Caco-2 (cell line): Measurements from ENCODE around the gene STXBP1. TPM values are rescaled to one million over a fixed set of nuclear protein-coding genes. Genes with fewer than 3 reads are reported as not detected.
A peak's percentile ranks its signal among the peaks of the same experiment; 100 is the strongest.

Source experiments
- BruUV-seq: library from RNA; stranded (reverse); fragments of 400-500 nt; replicated peaks from 2 replicates; lab custom pipeline; 2021; lab: Mats Ljungman, UMichigan
- CTCF ChIA-PET: fragments of 300-600 bp; sonication (Branson Sonifier 250); formaldehyde crosslinking; loops from one replicate; lab custom pipeline; 2022; ENCODE audit warnings: antibody characterized with exemption; lab: Charles Lee
- POLR2A ChIA-PET: fragments of 300-600 bp; sonication (Branson Sonifier 250); formaldehyde crosslinking; loops from one replicate; lab custom pipeline; 2022; ENCODE audit warnings: antibody characterized with exemption; lab: Charles Lee
- DNase-seq, 2 experiments: peaks; one replicate each; pipeline versions ENCODE4 v3.0.0 to v3.0.0-alpha.2; 2020 to 2022
- H3K27me3 ChIP-seq: replicated peaks from 2 replicates; pipeline ENCODE4 v1.6.0; 2011; ENCODE audit warnings: low read length; ENCODE audit not compliant: control insufficient read depth, insufficient read depth
- H3K36me3 ChIP-seq: 2 replicates; pipeline ENCODE4 v1.5.1; 2011; ENCODE audit warnings: low read length; ENCODE audit not compliant: control insufficient read depth, insufficient read depth
- H3K4me1 ChIP-seq: fragments of 250-450 bp; sonication (Bioruptor Pico); 2 replicates; pipeline ENCODE4 v1.5.1; 2020; ENCODE audit warnings: mild to moderate bottlenecking
- H3K4me3 ChIP-seq: 2 replicates; pipeline ENCODE4 v1.5.1; 2011; ENCODE audit warnings: low read depth, mild to moderate bottlenecking, control low read depth, low read length
- H3K9me3 ChIP-seq: fragments of 250-450 bp; sonication (Bioruptor Pico); 2 replicates; pipeline ENCODE4 v1.5.1; 2020; ENCODE audit warnings: mild to moderate bottlenecking, moderate library complexity
- H3K27ac Mint-ChIP-seq: one replicate; pipeline ENCODE4 v1.8.0; 2022; ENCODE audit warnings: mixed read lengths; ENCODE audit not compliant: unreplicated experiment
- H3K27me3 Mint-ChIP-seq: one replicate; pipeline ENCODE4 v1.8.0; 2022; ENCODE audit warnings: mixed read lengths; ENCODE audit not compliant: insufficient read depth, unreplicated experiment
- H3K36me3 Mint-ChIP-seq: one replicate; pipeline ENCODE4 v1.8.0; 2022; ENCODE audit warnings: mild to moderate bottlenecking, mixed read lengths; ENCODE audit not compliant: insufficient read depth, unreplicated experiment
- H3K4me1 Mint-ChIP-seq: one replicate; pipeline ENCODE4 v1.8.0; 2022; ENCODE audit warnings: low read depth, mixed read lengths; ENCODE audit not compliant: unreplicated experiment
- H3K4me3 Mint-ChIP-seq: one replicate; pipeline ENCODE4 v1.8.0; 2022; ENCODE audit warnings: mild to moderate bottlenecking, moderate library complexity, mixed read lengths; ENCODE audit not compliant: unreplicated experiment
- H3K9me3 Mint-ChIP-seq: one replicate; pipeline ENCODE4 v1.8.0; 2022; ENCODE audit warnings: mixed read lengths; ENCODE audit not compliant: unreplicated experiment
- intact Hi-C: fragments of 100-400 bp; cut with micrococcal nuclease; formaldehyde crosslinking; loops from one replicate; pipeline ENCODE4 v1.10.0; 2022; ENCODE audit not compliant: unreplicated experiment
- total RNA-seq: library from RNA; stranded (reverse); gene quantifications from 2 replicates; pipeline ENCODE4 v1.2.3, GENCODE V29; 2022
- TF ChIP-seq, protein P1 (sequence below), 2 experiments: fragments of 200-600 bp in 1 of 2; IDR thresholded peaks; 1 replicate in 1 of 2; 2 replicates in 1 of 2; pipeline versions ENCODE4 v1.5.1 to v1.8.0; 2011 to 2022; ENCODE audit warnings: antibody characterized with exemption in 1 of 2, control low read depth in 1 of 2, inconsistent platforms in 1 of 2, low read depth in 1 of 2, low read length in 1 of 2, mild to moderate bottlenecking in 1 of 2, moderate library complexity in 1 of 2; ENCODE audit not compliant: insufficient read depth in 1 of 2, severe bottlenecking in 1 of 2, unreplicated experiment in 1 of 2

STXBP1 gene
- total RNA-seq, 1 experiment from 2014 or later = 5.5 TPM

GRCh38 chr9:127566351-127567001, 45.6 kb upstream of the STXBP1 start:
- TF ChIP-seq, protein P1, sequence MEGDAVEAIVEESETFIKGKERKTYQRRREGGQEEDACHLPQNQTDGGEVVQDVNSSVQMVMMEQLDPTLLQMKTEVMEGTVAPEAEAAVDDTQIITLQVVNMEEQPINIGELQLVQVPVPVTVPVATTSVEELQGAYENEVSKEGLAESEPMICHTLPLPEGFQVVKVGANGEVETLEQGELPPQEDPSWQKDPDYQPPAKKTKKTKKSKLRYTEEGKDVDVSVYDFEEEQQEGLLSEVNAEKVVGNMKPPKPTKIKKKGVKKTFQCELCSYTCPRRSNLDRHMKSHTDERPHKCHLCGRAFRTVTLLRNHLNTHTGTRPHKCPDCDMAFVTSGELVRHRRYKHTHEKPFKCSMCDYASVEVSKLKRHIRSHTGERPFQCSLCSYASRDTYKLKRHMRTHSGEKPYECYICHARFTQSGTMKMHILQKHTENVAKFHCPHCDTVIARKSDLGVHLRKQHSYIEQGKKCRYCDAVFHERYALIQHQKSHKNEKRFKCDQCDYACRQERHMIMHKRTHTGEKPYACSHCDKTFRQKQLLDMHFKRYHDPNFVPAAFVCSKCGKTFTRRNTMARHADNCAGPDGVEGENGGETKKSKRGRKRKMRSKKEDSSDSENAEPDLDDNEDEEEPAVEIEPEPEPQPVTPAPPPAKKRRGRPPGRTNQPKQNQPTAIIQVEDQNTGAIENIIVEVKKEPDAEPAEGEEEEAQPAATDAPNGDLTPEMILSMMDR (IDR thresholded peaks at IDR 0.05; ENCODE audit: insufficient read depth in 1 of 2, low read depth in 1 of 2, low read length in 1 of 2, severe bottlenecking in 1 of 2, unreplicated experiment in 1 of 2) = no peak
- Mint-ChIP-seq H3K9me3 (no peaks in the 10 kb centered on the region), H3K36me3 (peaks cover 46% of the 10 kb centered on the region), H3K4me3 (peak overlapping the region; percentile 79), H3K27me3 (no peaks in the 10 kb centered on the region), H3K4me1 (peaks cover 12% of the 10 kb centered on the region), H3K27ac (peak overlapping the region; percentile 72)
- CTCF ChIA-PET = interaction anchor here (0.5 to 2.3 kb wide), 5 partner anchors 12 to 240 kb away, joined by 3 to 10 read pairs (median 3); partner anchors contain the start of gene TOR2A
- no peaks in the 10 kb centered on the region for H3K27me3 ChIP-seq
- no peaks in the 10 kb centered on the region for H3K36me3 ChIP-seq
- intact Hi-C loops = loop anchor here (1.0 kb wide), 1 partner anchor 21 kb away; no protein-coding TSS in a partner anchor
- POLR2A ChIA-PET = interaction anchor here (0.6 to 1.5 kb wide), 2 partner anchors 21 to 168 kb away, joined by 3 to 4 read pairs; no protein-coding TSS in a partner anchor
- BruUV-seq = TSS peak; percentile 15
- H3K4me3 ChIP-seq = peak overlapping the region; percentile 68
- peak; percentile 56 to 80 for DNase-seq
- H3K9me3 ChIP-seq = no peaks in the 10 kb centered on the region
- peaks cover 25% of the 10 kb centered on the region for H3K4me1 ChIP-seq

- Mint-ChIP-seq H3K27me3 (no peaks in the 10 kb centered on the region), H3K27ac (peak overlapping the region; percentile 72), H3K4me1 (peaks cover 8% of the 10 kb centered on the region), H3K9me3 (no peaks in the 10 kb centered on the region), H3K36me3 (peaks cover 39% of the 10 kb centered on the region), H3K4me3 (peak overlapping the region; percentile 79)
- ChIA-PET CTCF (interaction anchor here (0.5 to 2.3 kb wide), 5 partner anchors 12 to 168 kb away, joined by 3 to 10 read pairs (median 3); partner anchors contain the start of gene TOR2A), POLR2A (interaction anchor here (1.5 kb wide), 1 partner anchor 167 kb away, joined by 4 read pairs; no protein-coding TSS in a partner anchor)
- no TSS peak for BruUV-seq
- Histone ChIP-seq H3K9me3 (no peaks in the 10 kb centered on the region), H3K4me1 (peaks cover 18% of the 10 kb centered on the region), H3K36me3 (no peaks in the 10 kb centered on the region), H3K27me3 (no peaks in the 10 kb centered on the region), H3K4me3 (peak overlapping the region; percentile 68)
- TF ChIP-seq, protein P1 (IDR thresholded peaks at IDR 0.05; ENCODE audit: insufficient read depth in 1 of 2, low read depth in 1 of 2, low read length in 1 of 2, severe bottlenecking in 1 of 2, unreplicated experiment in 1 of 2) = no peak
- DNase-seq = peak; percentile 65 to 78
- intact Hi-C loops = loop anchor here (1.0 kb wide), 1 partner anchor 22 kb away; no protein-coding TSS in a partner anchor
Measured at GRCh38 chr9:127567035-127567729, 44.9 kb upstream of the STXBP1 start.
